ENCODE measurements around the gene AMIGO2.

- TF ChIP-seq, protein P1, sequence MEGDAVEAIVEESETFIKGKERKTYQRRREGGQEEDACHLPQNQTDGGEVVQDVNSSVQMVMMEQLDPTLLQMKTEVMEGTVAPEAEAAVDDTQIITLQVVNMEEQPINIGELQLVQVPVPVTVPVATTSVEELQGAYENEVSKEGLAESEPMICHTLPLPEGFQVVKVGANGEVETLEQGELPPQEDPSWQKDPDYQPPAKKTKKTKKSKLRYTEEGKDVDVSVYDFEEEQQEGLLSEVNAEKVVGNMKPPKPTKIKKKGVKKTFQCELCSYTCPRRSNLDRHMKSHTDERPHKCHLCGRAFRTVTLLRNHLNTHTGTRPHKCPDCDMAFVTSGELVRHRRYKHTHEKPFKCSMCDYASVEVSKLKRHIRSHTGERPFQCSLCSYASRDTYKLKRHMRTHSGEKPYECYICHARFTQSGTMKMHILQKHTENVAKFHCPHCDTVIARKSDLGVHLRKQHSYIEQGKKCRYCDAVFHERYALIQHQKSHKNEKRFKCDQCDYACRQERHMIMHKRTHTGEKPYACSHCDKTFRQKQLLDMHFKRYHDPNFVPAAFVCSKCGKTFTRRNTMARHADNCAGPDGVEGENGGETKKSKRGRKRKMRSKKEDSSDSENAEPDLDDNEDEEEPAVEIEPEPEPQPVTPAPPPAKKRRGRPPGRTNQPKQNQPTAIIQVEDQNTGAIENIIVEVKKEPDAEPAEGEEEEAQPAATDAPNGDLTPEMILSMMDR (conservative IDR thresholded peaks at IDR 0.05; ENCODE audit: low read depth, low read length), result no peak
- TF ChIP-seq EZH2 (IDR thresholded peaks at IDR 0.05; ENCODE audit: borderline replicate concordance, low read depth, low read length, poor library complexity, severe bottlenecking), result no peak
Observed at GRCh38 chr12:47107446-47107845, 27.7 kb upstream of the AMIGO2 start.

Measured in A673 (cell line).